GM12864 (cell line): Measurements from ENCODE around the gene IQCB1.
"Not testable (repeated sequence)": the region's sequence is repeated elsewhere in the genome, so short reads cannot be mapped to it uniquely, and the experiment has no call there.

Experiments used
- DNase-seq: peaks from one replicate; pipeline ENCODE4 v3.0.0-alpha.2; 2011; ENCODE audit warnings: low read depth
- H3K4me3 ChIP-seq: 2 replicates; pipeline ENCODE4 v1.5.1; 2011; ENCODE audit warnings: mild to moderate bottlenecking, low read depth, low read length, control low read depth
- CTCF ChIP-seq: IDR thresholded peaks from 2 replicates; pipeline ENCODE4 v1.5.1; 2011; ENCODE audit warnings: low read depth, mild to moderate bottlenecking, moderate library complexity, low read length, control low read depth, inconsistent platforms; ENCODE audit errors: missing control alignments

Gene IQCB1

GRCh38 chr3:121863801-121864200 lies 28.9 kb upstream of the IQCB1 start:
- H3K4me3 ChIP-seq, result no peak overlapping the region
- TF ChIP-seq CTCF, result no peak

GRCh38 chr3:121863247-121863646 lies 28.4 kb upstream of the IQCB1 start:
- H3K4me3 ChIP-seq, DNase-seq: not testable (repeated sequence)

More at GRCh38 chr3:121863801-121864200, 28.9 kb upstream of the IQCB1 start:
- no peak for DNase-seq

- not testable (repeated sequence) for DNase-seq, H3K4me3 ChIP-seq
Observed at GRCh38 chr3:121857778-121858177, 22.9 kb upstream of the IQCB1 start.

- TF ChIP-seq CTCF, result peak; percentile 26
Observed at GRCh38 chr3:121855555-121855954, 20.7 kb upstream of the IQCB1 start.

DNA sequence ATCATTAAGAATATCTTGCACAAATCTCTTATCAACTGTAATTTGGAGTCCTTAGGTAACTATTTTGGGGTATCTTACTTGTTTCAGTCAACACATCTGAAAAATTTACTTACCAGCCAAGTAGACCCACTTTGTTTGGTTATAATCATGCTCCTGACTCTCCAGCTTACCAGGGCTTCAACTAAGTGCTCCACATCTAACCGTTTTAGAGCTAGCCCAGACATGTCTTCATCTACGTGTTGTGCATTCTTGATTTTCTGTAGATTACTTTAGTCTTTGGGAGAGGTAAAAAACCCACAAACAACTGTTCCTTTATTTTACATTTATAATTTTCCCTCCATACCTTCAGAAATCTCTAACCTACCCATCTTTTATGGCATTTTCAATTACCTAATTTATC lies 17.4 kb upstream of the IQCB1 start:
- no peak overlapping the region for H3K4me3 ChIP-seq
- no peak for DNase-seq
- TF ChIP-seq CTCF, result no peak

More at GRCh38 chr3:121855555-121855954, 20.7 kb upstream of the IQCB1 start:
- DNase-seq, result no peak
- H3K4me3 ChIP-seq, result no peak overlapping the region

DNA sequence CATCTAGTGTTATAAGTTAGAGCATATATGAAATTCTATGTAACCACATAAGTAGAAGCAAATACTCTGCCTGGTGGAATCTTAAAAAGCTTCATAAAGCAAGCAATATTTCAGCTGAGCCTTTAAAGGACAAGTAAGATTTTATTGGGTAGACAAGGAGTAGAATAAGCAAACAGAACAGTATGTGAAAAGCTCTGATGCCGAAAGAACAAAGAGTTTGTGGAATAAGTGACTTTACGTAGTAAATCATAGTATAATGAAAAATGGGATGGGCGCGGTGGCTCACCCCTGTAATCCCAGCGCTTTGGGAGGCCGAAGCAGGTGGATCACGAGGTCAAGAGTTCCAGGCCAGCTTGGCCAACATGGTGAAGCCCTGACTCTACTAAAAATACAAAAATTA lies 10.0 kb upstream of the IQCB1 start:
- H3K4me3 ChIP-seq, result no peak overlapping the region
- TF ChIP-seq CTCF, result no peak
- no peak for DNase-seq

DNA sequence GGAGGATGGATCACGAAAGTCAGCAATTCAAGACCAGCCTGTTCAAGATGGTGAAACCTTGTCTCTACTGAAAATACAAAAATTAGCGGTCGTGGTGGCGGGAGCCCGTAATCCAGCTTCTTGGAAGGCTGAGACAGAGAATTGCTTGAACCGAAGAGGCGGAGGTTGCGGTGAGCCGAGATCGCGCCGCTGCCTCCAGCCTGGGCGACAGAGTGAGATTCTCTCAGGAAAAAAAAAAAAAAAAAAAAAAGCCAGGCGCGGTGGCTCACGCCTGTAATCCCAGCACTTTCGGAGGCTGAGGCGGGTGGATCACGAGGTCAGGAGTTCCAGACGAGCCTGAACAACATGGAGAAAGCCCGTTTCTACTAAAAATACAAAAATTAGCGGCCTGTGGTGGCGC lies 5.1 kb upstream of the IQCB1 start:
- DNase-seq, result no peak
- no peak overlapping the region for H3K4me3 ChIP-seq
- TF ChIP-seq CTCF, result no peak

DNA sequence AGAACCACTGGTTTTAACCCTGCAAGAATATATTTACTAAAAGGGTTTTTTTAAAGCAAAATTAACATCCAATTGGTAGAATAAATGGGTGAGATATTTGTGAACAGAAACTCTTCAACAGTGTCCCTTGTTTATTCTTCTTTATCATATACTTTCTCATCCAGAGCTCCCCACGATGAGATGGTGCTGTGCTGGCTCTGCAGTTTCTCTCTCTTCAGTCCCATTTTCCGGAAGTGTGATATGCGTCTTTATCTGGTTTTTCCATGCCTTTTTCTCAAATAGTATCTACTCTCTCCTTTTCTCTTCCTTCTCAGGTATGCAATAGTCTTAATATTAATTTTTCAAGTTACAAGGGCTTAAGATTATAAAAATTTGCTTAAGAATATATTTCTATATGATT lies 1.6 kb upstream of the IQCB1 start:
- DNase-seq, result no peak
- TF ChIP-seq CTCF, result no peak
- H3K4me3 ChIP-seq, result peak overlapping the region; percentile 75
